Airway epithelial cell (primary cell): ENCODE data around the gene HBQ1. TPM values are rescaled to one million over a fixed set of nuclear protein-coding genes. Genes with fewer than 3 reads are reported as not detected.

ENCODE experiments used
- total RNA-seq: library from RNA; depleted of rRNA; stranded (reverse); fragments of >200 nt; gene quantifications from 2 replicates; pipeline ENCODE4 v1.2.3, GENCODE V29; 2015

HBQ1 gene
- 3.7 and 7.9 TPM in 2 replicates for total RNA-seq

DNA sequence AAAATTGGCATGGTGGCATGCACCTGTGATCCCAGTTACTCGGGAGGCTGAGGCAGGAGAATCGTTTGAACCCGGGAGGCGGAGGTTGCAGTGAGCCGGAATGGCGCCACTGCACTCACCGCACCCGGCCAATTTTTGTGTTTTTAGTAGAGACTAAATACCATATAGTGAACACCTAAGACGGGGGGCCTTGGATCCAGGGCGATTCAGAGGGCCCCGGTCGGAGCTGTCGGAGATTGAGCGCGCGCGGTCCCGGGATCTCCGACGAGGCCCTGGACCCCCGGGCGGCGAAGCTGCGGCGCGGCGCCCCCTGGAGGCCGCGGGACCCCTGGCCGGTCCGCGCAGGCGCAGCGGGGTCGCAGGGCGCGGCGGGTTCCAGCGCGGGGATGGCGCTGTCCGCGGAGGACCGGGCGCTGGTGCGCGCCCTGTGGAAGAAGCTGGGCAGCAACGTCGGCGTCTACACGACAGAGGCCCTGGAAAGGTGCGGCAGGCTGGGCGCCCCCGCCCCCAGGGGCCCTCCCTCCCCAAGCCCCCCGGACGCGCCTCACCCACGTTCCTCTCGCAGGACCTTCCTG, at the start of gene HBQ1:
HBQ1 (plus strand) TSS at position 359 of the 575 bp plus-strand sequence; CDS start at position 387, 28 bp downstream.

DNA sequence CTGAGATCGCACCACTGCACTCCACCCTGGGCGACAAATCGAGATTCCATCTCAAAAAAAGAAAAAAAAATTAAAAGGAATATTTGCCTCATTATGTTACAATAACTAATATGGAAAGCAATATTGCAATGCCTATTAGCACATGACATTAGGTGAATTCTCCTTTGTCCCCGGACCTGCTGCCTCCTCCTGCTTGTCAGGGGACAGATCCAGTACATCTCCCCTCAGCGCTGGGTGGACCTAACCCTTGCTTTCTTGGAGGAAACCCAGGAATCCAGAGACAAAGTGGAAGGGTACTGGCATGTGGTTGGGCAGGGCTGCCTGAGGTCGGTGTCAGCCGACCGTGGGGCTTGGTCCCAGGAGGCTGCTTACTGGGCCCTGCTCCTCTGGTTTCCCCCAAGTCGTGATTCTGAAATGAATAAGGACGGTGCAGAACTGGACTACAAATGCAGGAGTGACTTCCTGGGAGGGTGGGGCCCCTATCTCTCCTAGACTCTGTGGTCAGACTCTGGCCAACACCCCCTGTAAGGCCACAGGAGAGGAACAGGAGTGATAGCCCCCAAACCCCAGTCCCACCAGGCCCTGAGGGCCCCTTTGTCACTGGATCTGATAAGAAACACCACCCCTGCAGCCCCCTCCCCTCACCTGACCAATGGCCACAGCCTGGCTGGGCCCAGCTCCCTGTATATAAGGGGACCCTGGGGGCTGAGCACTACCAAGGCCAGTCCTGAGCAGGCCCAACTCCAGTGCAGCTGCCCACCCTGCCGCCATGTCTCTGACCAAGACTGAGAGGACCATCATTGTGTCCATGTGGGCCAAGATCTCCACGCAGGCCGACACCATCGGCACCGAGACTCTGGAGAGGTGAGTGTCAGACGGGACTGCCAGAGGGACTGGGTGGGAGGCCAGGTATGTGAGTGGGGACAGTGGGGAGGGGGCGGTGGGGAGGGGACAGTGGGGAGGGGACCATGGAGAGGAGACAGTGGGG, 27.8 kb upstream of the HBQ1 start, which contains the start of gene HBZ:
HBZ (plus strand) TSS at position 504 of the 988 bp plus-strand sequence; CDS start at position 770, 266 bp downstream.

DNA sequence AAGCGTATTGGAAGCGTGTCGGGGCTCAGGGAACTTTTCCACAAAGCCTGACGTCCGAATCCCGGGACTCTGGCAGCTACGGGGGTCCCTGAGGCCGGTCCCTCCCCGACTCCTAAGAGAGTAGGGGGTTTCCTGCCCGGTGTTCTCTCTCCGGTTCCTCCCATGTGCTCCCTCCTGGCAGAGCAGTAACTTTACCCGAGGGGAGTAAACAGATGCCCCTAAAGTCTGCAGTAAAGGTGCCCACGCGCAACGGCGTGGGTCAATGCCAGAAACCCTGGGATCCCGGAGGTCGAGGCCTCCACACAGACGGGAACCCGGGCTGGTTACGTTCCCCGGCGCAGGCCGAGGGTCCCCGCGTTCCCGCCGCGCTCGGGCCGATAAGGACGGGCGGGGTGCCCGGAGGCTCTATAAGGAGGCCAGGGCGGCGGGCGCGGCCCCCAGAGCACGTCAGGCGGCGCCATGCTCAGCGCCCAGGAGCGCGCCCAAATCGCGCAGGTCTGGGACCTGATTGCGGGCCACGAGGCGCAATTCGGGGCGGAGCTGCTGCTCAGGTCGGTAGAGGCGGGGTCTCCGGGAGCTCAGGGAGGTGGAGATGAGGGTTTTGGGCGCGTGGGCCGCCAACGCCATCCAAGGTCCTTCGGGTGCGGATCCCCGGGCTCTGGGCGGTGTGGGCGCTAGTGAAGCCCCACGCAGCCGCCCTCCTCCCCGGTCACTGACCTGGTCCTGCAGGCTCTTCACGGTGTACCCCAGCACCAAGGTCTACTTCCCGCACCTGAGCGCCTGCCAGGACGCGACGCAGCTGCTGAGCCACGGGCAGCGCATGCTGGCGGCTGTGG, 14.5 kb upstream of the HBQ1 start, which contains the start of gene HBM:
HBM (plus strand) TSS at position 440 of the 836 bp plus-strand sequence; CDS start at position 460, 20 bp downstream.

DNA sequence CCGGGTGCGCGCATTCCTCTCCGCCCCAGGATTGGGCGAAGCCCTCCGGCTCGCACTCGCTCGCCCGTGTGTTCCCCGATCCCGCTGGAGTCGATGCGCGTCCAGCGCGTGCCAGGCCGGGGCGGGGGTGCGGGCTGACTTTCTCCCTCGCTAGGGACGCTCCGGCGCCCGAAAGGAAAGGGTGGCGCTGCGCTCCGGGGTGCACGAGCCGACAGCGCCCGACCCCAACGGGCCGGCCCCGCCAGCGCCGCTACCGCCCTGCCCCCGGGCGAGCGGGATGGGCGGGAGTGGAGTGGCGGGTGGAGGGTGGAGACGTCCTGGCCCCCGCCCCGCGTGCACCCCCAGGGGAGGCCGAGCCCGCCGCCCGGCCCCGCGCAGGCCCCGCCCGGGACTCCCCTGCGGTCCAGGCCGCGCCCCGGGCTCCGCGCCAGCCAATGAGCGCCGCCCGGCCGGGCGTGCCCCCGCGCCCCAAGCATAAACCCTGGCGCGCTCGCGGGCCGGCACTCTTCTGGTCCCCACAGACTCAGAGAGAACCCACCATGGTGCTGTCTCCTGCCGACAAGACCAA, 7.8 kb upstream of the HBQ1 start, which contains the start of gene HBA2:
HBA2 (plus strand) TSS at position 503 of the 568 bp plus-strand sequence; CDS start at position 540, 37 bp downstream.

DNA sequence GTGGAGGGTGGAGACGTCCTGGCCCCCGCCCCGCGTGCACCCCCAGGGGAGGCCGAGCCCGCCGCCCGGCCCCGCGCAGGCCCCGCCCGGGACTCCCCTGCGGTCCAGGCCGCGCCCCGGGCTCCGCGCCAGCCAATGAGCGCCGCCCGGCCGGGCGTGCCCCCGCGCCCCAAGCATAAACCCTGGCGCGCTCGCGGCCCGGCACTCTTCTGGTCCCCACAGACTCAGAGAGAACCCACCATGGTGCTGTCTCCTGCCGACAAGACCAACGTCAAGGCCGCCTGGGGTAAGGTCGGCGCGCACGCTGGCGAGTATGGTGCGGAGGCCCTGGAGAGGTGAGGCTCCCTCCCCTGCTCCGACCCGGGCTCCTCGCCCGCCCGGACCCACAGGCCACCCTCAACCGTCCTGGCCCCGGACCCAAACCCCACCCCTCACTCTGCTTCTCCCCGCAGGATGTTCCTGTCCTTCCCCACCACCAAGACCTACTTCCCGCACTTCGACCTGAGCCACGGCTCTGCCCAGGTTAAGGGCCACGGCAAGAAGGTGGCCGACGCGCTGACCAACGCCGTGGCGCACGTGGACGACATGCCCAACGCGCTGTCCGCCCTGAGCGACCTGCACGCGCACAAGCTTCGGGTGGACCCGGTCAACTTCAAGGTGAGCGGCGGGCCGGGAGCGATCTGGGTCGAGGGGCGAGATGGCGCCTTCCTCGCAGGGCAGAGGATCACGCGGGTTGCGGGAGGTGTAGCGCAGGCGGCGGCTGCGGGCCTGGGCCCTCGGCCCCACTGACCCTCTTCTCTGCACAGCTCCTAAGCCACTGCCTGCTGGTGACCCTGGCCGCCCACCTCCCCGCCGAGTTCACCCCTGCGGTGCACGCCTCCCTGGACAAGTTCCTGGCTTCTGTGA, 3.5 kb upstream of the HBQ1 start, which contains the start of gene HBA1:
HBA1 (plus strand) TSS at position 204 of the 906 bp plus-strand sequence; CDS start at position 241, 37 bp downstream.

DNA sequence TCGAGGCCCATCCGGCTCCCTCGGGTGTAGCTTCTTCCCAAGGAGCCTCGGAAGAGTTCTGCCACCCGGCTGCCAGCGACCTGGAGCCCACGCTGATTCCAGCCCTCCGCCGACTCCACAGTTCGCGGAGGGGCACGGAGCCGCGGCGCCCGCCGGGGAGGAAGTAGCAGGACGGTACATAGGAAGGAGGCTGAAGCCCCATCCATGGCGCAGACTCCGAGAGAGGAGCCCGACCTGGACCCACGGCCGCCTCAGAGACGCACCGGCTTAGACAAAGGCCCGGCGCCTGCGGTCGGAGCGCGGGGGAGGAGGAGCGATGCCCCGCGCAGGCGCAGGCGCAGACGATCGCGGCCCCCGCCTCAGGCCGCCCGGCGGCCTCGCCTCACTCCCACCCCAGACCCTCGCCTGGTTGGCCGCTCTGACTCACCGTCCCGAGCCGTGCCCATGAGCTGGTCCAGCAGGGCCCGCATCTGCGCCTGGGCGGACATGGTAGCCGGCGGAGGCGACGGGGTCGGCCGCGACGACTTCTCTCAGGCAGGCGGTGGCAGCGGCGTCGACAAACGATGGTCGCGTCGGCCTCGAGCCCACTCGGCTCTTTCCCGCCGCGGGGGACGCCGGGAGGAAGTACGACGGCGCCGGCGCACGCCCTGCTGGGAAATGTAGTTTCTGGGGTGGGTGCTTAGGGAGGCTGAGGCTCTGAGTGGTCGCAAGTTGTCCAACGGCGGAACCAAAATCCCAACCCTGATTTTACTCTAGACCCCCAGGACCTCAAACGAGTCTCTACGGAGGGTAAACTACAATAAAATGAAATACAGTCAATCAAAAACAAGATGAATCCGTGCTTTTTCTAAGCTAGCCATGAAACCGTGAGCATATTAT, 48.8 kb downstream of the HBQ1 start, which contains the start of gene LUC7L:
LUC7L (minus strand) TSS at position 598 of the 879 bp plus-strand sequence; CDS start at position 488, 110 bp downstream.

Other genes with a start within 250 kb of the HBQ1 start
- 9.4 and 11.3 TPM in 2 replicates for gene POLR3K, start 126.9 kb upstream of the HBQ1 start, total RNA-seq
- gene SNRNP25, start 126.6 kb upstream of the HBQ1 start, total RNA-seq = 38.7 and 44.4 TPM in 2 replicates
- 26.2 and 31.6 TPM in 2 replicates for gene RHBDF1, start 107.8 kb upstream of the HBQ1 start, total RNA-seq
- gene MPG, start 102.2 kb upstream of the HBQ1 start, total RNA-seq = 91.7 and 140 TPM in 2 replicates
- 13.9 and 20.5 TPM in 2 replicates for gene NPRL3, start 41.8 kb upstream of the HBQ1 start, total RNA-seq
- gene HBZ, start 27.8 kb upstream of the HBQ1 start, total RNA-seq = not detected in 2 replicates
- gene HBM, start 14.5 kb upstream of the HBQ1 start, total RNA-seq = not detected in 2 replicates
- gene HBA2, start 7.6 kb upstream of the HBQ1 start, total RNA-seq = not detected in 2 replicates
- 0.99 TPM in 1 of 2 replicates, not detected in the other for gene HBA1, start 3.8 kb upstream of the HBQ1 start, total RNA-seq
- 37.3 and 38.4 TPM in 2 replicates for gene LUC7L, start 49.0 kb downstream of the HBQ1 start, total RNA-seq
- 62.7 and 69.4 TPM in 2 replicates for gene FAM234A, start 54.4 kb downstream of the HBQ1 start, total RNA-seq
- 0.56 and 0.70 TPM in 2 replicates for gene RGS11, start 95.5 kb downstream of the HBQ1 start, total RNA-seq
- gene ARHGDIG, start 100.1 kb downstream of the HBQ1 start, total RNA-seq = 0.60 and 1.6 TPM in 2 replicates
- gene PDIA2, start 102.7 kb downstream of the HBQ1 start, total RNA-seq = 0.37 TPM in 1 of 2 replicates, not detected in the other
- 33.3 and 34.9 TPM in 2 replicates for gene AXIN1, start 172.3 kb downstream of the HBQ1 start, total RNA-seq
- gene MRPL28, start 190.1 kb downstream of the HBQ1 start, total RNA-seq = 171 and 215 TPM in 2 replicates
- 48.3 and 56.3 TPM in 2 replicates for gene PGAP6, start 201.5 kb downstream of the HBQ1 start, total RNA-seq
- 140 and 168 TPM in 2 replicates for gene NME4, start 216.7 kb downstream of the HBQ1 start, total RNA-seq
- gene DECR2, start 221.4 kb downstream of the HBQ1 start, total RNA-seq = 14.5 and 17.5 TPM in 2 replicates
- 15.2 and 16.9 TPM in 2 replicates for gene RAB11FIP3, start 245.2 kb downstream of the HBQ1 start, total RNA-seq